GM10847 (cell line): ENCODE data around the gene PHIP.

Experiments
- POLR2A ChIP-seq: IDR thresholded peaks from 2 replicates; pipeline ENCODE4 v1.6.1; 2011; ENCODE audit not compliant: insufficient read length; ENCODE audit errors: extremely low read depth

Gene PHIP

DNA sequence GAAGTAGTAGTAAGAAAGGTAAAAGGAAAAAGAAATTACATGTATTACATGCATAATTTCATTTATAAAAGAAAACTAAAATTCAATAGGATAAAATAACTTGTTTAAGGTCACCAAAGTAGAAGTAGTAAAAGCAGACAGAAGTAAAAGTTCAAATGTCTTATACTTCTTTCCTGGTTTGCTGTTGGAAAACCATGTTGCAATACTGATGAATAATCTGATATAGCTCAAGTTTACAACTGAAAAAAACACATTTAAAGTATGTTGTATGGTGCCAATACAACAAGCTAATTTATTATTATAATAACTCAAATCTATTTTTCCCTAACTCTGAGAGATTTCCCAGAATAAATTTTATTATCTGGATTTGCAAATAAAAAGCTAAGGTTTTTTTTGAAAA lies 78.3 kb downstream of the PHIP start:
- no peak for TF ChIP-seq POLR2A

DNA sequence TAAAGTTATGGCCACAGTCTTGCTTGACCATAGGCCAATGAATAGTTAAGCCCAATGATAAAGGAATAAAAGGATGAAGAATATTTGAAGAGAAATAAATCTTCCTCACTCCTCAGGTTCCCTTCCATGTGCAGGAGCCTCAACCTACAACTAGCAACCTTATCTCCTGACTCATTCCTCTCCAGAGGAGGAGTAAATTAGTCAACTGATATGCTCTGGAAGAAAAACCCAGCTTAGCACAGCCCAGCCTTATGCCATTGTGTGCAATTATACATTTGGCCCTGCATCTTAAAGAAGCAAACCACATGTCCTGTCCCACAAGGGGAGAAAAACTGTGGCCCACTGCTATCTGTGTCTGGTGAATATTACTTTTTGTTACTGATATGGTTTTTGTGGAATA lies 82.1 kb downstream of the PHIP start:
- TF ChIP-seq POLR2A, result no peak

DNA sequence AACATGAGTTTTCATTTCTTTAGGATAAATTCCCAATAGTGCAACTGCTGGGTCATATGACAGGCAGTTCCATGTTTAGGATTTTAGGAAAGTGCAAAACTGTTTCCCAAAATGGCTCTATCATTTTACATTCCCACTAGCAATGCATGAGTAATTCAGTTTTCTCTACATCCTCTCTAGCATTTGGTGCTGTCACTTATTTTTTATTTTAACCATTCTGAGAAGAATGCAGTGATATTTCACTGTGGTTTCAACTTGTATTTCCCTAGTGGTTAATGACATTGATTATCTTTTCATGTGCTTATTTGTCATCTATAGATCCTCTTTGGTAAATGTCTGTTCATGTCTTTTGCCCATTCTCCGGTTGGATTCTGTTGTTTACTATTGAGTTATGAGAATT lies 82.7 kb downstream of the PHIP start:
- no peak for TF ChIP-seq POLR2A

DNA sequence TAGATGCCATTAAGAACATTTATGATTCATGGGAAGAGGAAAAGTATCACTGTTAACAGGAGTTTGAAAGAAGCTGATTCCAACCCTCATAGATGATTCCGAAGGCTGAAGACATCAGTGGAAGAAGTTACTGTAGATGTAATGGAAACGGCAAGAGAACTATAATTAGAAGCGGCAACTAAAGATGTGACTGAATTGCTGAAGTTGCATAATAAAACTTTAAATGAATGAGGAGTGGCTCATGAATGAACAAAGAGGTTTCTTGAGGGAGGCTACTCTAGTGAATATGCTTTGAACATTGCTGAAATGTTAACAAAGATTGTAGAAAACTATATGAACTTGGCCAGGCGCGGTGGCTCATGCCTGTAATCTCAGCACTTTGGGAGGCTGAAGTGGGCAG lies 84.1 kb downstream of the PHIP start:
- no peak for TF ChIP-seq POLR2A

DNA sequence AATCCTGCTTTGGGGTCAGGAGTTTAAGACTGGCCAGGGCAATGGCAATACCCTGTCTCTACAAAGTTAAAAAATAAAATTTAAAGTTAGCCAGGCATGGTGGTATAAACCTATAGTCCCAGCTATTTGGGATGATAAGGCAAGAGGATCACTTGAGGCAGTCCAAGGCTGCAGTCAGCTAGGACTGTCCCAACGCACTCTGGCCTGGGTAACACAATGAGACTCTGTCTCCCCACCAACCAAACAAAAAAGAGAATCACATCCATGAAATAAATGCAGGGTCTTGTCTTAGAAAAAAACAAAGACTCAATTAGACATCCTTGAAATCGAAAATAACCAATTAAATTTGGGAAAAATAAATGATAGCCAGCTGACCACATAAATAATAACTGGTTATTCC lies 88.9 kb downstream of the PHIP start:
- TF ChIP-seq POLR2A, result no peak

DNA sequence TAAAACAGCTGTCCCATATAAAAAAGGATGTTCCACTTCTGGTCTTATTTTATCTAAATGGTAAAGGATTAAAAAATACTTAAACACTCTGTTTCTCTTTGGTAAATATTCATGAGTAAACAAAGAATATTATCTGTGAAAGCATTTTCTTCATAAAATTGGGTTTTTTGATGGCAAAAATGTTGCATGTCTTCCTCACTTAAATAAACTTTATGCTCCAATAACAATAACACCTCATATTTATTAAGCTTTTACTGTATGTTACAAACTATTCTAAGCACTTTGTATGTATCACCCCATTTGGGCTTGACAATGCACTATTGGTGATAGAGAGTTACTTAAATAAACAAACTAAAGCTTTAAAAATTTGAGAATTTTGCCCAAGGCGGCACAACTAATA lies 91.9 kb downstream of the PHIP start:
- no peak for TF ChIP-seq POLR2A

DNA sequence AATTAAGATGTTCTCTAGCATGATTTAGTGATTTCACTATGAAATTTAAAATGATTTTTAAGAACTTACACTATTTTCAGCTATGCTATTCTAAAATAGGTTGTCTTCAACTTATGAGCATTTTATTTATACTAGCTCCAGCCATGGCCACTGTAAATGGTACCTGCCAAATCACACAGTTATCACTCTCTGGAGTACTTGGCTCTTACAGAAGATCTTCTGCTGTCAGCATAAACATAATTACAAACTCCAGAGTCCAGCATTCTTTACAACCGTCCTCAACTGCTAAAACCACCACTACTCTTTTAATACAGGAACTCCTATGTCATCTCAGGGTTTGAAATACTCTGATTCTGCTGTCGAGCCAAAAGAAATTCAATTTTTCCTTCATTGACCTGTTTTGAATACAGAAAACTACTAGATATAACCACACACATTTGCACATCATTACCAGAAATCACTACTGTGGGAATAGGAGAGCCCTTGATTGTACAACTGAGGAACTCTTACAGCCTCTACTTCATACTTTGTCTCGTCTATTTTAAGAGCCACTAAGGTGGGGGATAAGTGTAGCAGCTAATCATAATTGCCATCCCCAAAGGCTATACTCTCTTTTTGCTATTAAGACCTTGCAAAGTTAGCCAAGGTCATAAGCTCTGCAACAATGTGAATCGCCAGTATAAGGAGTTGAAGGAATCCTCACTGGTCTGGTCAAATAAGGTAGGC lies 93.7 kb downstream of the PHIP start:
- no peak for TF ChIP-seq POLR2A

DNA sequence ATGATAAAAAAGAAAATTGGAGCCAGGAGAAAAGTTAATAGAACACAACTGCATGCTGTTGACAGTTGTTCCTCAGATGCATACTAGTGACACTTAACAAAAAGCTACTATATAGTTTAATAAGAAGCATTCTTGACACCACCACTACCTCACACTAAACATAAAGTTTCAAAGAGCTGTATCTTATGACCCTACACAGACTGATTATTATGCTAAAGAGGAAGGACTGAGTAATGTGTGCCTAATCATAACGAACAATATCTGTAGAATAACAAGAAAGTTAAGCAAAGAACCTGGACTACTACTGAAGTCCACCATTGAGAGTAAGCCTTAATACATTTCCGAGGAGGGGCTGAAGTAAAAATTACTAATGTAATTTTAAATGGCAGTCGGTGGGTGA lies 110.9 kb downstream of the PHIP start:
- TF ChIP-seq POLR2A, result no peak

DNA sequence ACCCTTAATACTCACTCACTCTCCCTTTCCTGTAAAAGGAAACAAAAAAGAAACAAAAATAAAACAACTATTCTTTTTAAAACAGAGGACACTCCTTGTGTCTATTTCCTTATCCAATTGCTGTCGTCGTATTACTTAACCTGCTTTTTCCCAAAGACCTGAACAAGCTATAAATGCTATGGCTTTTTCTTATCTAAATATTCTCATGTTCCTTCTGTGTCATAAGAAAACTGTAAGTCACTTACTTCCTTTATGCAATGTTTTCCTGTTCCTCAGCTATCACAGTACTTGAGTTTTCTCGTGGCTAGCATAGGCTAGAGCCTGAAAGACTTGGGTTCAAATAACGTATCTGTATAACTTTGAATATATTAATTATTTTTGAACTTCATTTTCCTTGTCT lies 111.5 kb downstream of the PHIP start:
- no peak for TF ChIP-seq POLR2A

DNA sequence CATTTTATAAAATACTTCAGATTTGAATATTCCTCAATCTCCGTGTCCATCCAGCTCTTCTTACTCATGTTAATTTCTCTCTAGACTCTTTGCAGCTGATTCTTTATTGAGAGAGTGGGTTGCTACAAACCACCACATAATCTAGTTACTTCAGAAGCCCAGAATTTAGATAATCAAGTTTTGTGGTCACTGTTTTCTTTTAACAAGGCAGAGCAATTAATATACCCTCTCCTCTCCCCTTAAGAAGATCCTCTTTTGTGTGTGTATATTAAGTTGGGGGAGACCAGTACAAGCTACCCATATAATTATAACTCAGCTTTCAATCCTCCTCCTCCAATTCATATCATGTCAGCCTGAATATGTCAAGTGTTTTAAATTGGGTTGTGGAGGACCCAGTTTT lies 115.6 kb downstream of the PHIP start:
- no peak for TF ChIP-seq POLR2A

DNA sequence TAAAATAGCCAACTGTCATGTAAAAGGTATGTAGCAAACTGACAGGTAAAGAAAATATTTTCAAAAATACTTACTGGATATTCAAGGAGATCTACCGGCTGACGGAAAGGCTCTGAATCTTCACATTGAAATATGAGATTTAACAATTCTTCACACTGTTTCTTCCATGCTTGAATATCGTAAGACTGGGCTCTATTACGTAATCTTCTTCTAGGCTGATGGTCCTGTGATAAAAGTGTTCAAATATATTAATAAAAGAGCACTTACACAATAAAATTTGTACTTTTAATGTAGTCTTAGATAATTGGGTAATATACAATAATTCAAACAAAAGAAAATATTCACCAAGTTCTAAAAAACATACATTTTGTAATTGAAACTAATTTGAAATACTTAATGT lies 123.3 kb downstream of the PHIP start:
- TF ChIP-seq POLR2A, result no peak

DNA sequence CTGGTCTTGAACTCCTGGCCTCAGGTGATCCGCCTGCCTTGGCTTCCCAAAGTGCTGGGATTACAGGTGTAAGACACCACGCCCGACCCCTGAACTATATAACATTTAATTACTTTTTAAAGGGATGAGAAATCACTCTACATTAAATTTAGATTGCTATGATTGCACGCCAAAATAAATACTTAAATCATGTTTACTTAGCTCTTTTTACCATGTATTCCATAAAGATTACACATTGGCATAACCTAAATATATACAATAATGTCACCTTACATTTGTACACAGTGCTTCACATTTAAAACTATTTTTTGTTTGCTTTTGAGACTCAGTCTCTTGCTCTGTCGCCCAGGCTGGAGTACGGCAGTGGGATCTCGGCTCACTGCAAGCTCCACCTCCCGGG lies 124.3 kb downstream of the PHIP start:
- no peak for TF ChIP-seq POLR2A

DNA sequence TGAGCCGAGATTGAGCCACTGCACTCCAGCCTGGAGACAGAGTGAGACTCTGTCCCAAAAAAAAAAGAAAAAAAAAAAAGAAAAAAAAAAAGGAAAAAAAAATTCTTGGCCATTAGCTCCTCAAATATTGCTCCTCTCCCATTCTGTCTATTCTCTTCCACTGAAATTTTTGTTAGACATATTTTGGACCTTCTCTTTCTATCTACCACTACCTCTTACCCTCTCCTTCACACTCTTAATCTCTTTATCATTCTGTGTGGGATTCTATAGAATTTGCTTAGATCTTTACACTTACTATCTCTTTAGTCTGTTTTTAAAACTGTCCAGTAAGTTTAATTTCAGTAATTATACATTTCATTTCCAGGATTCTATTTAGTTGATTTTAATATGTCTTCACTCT lies 125.7 kb downstream of the PHIP start:
- no peak for TF ChIP-seq POLR2A

DNA sequence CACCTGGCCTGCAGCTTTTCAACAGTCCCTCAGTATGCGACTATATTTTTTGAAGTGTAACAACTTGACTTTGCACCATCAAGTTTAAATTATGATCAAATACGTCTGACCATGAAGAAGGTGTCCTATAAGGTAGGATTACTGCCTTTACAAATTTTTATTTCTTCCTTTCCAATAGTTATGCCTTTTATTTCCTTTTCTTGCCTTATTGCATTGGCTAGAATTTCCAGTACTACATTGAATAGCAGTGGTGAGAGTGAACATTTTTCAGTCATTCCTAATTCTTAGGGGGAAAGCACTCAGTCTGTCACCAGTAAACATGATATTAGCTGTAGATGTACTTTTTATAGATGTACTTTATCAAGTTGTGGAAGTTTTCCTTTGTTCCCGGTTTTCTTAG lies 129.3 kb downstream of the PHIP start:
- TF ChIP-seq POLR2A, result no peak

DNA sequence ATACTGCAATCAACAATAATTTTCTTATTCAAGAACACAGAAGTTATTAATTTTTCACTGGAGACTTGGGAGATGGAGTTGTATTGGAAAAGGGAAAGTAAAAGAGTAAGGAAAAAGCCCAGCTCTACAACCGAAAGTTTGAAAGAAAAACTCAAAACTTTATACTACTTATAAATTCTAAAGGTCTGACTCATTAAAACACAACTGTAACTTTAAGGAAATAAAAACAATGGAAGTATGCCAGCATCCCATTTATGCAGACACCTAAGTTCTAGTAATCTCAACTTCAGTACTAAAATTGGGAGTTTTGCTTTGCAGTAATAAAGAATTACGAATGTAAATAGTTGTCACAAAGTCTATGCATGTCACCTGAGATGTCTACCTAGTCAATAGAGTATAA lies 130.1 kb downstream of the PHIP start:
- TF ChIP-seq POLR2A, result no peak

DNA sequence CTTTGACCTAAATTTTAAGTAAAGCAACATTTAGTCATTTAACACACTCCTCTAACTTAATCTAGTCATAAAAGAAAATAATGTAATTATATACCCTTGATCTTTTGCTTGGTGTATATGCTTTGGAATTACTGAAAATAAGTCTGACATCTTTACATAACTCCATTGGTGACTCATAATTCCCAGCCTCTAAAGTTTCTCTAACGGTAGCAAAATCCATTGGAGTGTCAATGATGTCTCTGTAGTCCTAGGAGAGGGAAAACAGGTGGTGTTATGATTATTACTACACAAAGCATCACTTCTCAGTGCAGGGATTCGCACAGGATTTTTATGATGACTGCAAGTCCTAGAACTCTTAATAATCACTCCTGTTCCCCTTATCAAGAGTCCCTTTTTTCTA lies 130.5 kb downstream of the PHIP start:
- no peak for TF ChIP-seq POLR2A

DNA sequence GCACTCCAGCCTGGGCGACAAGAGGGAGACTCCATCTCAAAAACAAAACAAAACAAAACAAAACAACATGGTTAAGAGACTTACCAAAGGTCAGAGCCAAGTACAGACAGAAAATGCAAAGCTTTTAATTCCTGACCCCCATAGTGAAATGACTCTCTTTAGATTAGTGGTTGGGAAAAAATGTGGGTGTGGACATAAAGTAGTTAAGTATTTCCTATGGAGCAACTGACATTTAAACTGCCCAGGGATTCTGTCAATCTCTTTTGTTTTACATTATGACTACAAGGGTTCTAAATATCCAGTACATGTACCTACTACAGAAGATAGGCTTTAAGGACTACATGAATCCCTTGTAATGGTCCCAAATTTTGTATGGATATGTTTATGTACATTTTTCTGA lies 135.6 kb downstream of the PHIP start:
- no peak for TF ChIP-seq POLR2A

DNA sequence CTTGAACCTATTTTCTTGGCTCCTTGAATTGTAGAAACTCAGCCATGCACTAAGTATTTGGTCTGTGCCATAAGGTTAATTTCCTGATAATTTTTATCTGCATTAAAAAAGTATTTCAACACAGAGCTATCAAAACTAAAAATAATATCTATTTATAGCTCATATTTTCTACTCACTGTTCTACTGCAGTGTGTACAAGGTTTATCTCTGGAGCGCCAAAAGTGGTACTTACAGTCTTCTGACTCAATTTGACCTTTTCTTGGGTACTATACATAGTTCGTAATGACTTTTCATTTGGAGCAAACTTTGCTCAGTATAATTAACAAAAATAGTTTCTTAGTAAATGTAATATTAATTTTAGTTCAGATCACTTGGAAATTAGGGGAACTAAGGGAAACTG lies 141.5 kb downstream of the PHIP start:
- no peak for TF ChIP-seq POLR2A

DNA sequence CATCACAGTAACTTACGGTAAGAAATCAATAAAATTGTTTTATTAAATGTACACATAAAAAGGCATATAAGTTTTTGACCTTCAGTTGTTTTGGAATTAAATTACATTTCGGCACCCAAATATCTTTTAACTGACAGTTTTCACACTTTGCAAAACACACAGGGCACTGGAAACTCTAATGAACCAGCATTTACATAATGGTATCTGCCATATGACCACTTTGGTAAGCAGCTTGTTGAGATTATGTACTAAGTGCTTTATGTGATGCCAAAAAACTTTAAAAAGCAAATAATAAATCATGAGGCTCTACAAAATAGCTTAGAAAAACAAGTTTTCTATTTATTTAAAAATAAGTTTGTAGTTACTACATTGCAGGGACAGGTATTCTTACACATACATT lies 142.5 kb downstream of the PHIP start:
- TF ChIP-seq POLR2A, result no peak

DNA sequence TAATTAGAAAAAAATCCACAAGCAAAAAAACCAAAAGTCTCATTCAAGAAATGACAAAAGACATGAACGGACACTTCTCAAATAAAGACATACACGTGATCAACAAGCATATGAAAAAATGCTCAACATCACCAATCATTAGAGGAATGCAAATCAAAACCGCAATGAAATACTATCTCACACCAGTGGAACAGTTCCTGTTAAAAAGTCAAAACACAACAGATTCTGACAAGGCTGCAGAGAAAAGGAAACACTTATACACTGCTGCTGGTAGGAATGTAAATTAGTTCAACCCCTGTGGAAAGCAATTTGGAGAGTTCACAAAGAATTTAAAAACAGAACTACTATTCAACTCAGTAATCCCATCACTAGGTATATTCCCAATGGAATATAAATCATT lies 152.7 kb downstream of the PHIP start:
- no peak for TF ChIP-seq POLR2A
